Measurements from ENCODE around the gene SLC16A12.

SLC16A12 gene

DNA sequence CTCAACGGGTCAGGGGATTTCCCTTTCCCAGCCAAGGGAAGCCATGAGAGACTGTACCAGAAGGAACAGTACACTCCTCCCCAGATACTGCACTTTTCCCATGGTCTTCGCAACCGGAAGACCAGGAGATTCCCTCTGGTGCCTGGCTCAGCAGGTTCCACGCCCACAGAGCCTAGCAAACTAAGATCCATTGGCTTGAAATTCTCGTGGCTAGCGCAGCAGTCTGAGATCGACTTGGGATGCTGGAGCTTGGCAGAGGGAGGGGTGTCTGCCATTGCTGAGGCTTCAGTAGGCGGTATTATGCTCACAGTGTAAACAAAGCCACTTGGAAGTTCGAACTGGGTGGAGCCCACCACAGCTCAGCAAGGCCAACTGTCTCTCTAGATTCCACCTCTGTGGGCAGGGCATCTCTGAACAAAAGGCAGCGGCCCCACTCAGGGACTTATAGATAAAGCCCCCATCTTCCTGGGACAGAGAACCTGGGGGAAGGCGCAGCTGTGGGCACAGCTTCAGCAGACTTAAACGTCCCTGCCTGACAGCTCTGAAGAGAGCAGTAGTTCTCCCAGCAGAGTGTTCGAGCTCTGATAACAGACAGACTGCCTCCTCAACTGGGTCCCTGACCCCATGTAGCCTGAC lies 29.6 kb downstream of the SLC16A12 start:
- TF ChIP-seq, protein P1, sequence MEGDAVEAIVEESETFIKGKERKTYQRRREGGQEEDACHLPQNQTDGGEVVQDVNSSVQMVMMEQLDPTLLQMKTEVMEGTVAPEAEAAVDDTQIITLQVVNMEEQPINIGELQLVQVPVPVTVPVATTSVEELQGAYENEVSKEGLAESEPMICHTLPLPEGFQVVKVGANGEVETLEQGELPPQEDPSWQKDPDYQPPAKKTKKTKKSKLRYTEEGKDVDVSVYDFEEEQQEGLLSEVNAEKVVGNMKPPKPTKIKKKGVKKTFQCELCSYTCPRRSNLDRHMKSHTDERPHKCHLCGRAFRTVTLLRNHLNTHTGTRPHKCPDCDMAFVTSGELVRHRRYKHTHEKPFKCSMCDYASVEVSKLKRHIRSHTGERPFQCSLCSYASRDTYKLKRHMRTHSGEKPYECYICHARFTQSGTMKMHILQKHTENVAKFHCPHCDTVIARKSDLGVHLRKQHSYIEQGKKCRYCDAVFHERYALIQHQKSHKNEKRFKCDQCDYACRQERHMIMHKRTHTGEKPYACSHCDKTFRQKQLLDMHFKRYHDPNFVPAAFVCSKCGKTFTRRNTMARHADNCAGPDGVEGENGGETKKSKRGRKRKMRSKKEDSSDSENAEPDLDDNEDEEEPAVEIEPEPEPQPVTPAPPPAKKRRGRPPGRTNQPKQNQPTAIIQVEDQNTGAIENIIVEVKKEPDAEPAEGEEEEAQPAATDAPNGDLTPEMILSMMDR (IDR thresholded peaks at IDR 0.05; ENCODE audit: low read depth, low read length): no peak
- DNase-seq (ENCODE audit: extremely low read depth, low read depth): no peak

DNA sequence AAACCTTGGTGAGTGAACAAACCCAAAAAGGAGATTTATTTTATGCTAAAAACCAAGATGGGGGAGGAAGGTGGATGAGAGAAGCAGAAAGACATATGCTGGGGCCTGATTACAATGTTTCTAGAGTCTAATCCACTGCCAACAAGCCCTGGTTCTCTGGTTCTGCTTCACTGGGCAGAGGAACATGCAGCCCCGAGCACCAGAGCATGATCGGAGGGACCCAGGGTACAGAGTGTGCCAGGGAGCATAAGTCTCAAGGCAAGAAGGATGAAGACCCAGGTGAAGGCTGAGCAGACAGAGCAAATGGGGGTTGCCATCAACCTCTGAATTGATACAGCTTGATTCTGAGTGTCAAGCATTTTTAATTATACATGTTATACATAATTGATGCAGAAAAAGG lies 30.7 kb downstream of the SLC16A12 start:
- TF ChIP-seq, protein P1 (IDR thresholded peaks at IDR 0.05; ENCODE audit: low read depth, low read length): no peak
- no peak for DNase-seq (ENCODE audit: extremely low read depth, low read depth)

DNA sequence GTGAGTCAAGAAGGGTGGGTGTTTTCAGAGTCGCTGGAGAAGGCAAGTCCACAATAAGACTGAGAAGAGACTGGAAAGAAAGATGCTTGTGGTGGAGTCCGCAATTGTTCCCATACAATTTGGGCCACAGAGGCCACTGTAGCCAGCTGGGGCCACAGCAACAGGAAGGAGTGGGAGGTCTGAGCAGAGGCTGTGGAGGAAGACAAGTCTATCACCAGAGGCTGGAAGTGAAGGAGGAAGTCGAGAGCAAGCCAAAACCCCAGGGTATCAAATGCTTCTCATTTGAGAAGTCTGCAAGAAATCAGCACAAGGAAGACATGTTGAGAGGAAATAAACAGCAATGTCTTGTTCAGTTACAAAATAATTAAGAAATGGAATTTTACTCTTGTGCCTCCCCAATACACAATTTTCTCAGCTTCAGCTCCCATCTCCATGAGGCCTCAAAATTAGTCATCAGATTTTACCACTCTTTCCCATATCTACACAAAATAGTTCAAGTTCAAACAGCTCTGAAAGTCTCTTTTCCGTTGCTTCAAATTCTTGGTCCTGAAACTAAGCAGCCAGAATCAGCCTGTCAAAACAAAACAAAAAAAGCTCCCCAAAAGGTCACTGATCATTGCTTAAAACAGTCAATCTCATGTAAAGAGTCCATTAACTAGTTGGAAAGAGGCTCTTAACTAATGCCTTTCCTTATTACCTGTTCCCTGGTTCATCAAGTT lies 31.6 kb downstream of the SLC16A12 start:
- no peak for DNase-seq (ENCODE audit: extremely low read depth, low read depth)
- TF ChIP-seq, protein P1 (IDR thresholded peaks at IDR 0.05; ENCODE audit: low read depth, low read length): no peak

DNA sequence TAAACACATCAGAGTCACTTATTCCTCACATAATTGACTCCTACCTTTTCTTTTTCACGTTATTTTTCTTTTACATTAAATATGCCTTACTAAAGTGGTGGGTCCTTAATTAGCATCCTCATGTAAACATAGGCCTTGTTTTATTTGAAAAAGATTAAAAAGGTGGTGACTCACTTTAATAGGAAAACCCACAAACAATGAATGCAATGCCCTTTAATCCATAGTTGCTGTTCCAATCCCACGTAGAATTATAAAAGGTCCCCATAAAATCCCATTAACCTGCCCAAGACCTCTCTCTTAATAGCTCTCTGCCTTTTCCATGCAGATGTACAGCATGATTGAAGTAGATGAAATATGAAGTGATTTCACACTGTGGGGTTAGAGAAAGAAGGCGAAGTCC lies 32.2 kb downstream of the SLC16A12 start:
- TF ChIP-seq, protein P1 (IDR thresholded peaks at IDR 0.05; ENCODE audit: low read depth, low read length): no peak
- DNase-seq (ENCODE audit: extremely low read depth, low read depth): no peak

DNA sequence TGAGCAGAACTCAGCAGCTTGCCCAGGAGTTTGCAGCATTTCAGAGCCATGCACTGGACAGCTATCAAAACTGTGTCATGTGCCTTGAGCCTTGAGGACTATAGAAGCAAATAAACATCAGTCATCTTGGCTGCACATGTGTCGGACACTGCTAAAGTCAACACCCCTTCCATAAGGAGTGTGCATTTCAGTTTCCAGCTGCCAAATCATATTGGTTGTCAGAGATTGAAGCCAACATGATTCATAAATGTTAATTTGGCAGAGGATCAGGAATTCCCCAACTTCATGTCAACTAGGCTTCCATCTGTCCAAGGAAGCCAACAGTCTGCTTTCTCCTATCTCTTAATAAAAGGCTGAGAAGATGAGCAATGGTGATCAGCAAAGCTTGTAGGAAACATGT lies 32.8 kb downstream of the SLC16A12 start:
- no peak for DNase-seq (ENCODE audit: extremely low read depth, low read depth)
- TF ChIP-seq, protein P1 (IDR thresholded peaks at IDR 0.05; ENCODE audit: low read depth, low read length): no peak

DNA sequence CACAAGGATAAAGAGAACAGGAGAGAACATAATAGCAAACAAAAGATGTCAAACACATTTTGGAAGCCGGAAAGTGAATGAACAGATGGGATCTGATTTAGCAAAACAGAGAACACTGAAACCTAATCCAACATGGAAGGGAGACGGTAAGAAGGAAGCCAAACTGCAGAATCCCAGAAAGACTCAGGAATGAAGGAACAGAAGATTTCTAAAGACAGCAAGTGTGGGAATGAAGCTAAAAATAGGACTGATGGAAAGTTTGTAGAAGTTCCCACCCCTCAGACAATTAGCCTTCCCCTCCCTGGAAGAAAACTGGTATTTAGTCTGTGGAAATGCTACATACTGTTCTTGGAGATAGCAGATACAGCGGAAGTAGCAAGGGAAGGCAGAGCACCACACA lies 40.8 kb downstream of the SLC16A12 start:
- TF ChIP-seq, protein P1 (IDR thresholded peaks at IDR 0.05; ENCODE audit: low read depth, low read length): no peak
- DNase-seq (ENCODE audit: extremely low read depth, low read depth): no peak

DNA sequence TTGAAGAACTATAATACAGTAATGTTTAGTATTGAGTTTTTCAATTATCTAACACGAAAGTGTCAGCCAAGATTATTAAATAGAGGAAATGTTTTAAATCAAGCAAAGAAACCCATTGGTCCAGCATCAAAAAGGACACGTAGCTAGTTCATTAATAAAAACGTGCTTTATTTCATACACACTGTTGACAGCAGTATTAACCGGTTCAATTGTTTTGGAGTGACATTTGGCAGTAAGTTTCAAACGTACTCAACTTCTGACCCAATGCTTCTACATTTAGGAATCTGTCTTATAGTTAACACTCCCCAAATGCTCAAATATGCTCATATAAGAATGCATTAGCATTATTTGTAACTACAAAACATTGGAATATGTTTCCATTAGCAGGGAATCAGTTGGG lies 41.3 kb downstream of the SLC16A12 start:
- TF ChIP-seq, protein P1 (IDR thresholded peaks at IDR 0.05; ENCODE audit: low read depth, low read length): no peak
- DNase-seq (ENCODE audit: extremely low read depth, low read depth): no peak
